H1 (cell line): ENCODE measurements around the gene RIN2. TPM values are rescaled to one million over a fixed set of nuclear protein-coding genes. Genes with fewer than 3 reads are reported as not detected.

Experiments used
- CEBPB ChIP-seq: IDR thresholded peaks from 2 replicates; pipeline ENCODE4 v1.6.1; 2012; ENCODE audit warnings: low read depth, low read length
- MAFK ChIP-seq: IDR thresholded peaks from 2 replicates; pipeline ENCODE4 v1.6.1; 2012; ENCODE audit warnings: low read depth, mild to moderate bottlenecking, improper control_type of control experiment, low read length
- POU5F1 ChIP-seq: IDR thresholded peaks from 2 replicates; pipeline ENCODE4 v1.6.1; 2011; ENCODE audit warnings: low read depth, mild to moderate bottlenecking, low read length, moderate library complexity
- RAD21 ChIP-seq, 2 experiments: IDR thresholded peaks in 1 of 2; conservative IDR thresholded peaks in 1 of 2; 2 replicates each; pipeline ENCODE4 v1.6.1; 2011; ENCODE audit warnings: low read depth in 2 of 2, low read length in 2 of 2, improper control_type of control experiment in 1 of 2, inconsistent platforms in 1 of 2, mild to moderate bottlenecking in 1 of 2, moderate library complexity in 1 of 2
- RFX5 ChIP-seq: IDR thresholded peaks from 2 replicates; pipeline ENCODE4 v1.6.1; 2011; ENCODE audit warnings: low read depth, low read length, improper control_type of control experiment, borderline replicate concordance
- SIRT6 ChIP-seq: IDR thresholded peaks from one replicate; pipeline ENCODE4 v1.7.1; 2012; ENCODE audit warnings: low read length, inconsistent platforms
- SP1 ChIP-seq: IDR thresholded peaks from 2 replicates; pipeline ENCODE4 v1.6.1; 2011; ENCODE audit warnings: low read depth, low read length
- YY1 ChIP-seq: IDR thresholded peaks from 2 replicates; pipeline ENCODE4 v1.6.1; 2011; ENCODE audit warnings: low read depth, mild to moderate bottlenecking, low read length
- polyA plus RNA-seq, 7 experiments: library from polyadenylated mRNA; depleted of rRNA in 3 of 7; stranded (reverse) in 5 of 7; unstranded in 2 of 7; fragments of >200 nt in 5 of 7; fragments of 200-250 nt in 2 of 7; gene quantifications; 1 replicate in 5 of 7; 2 replicates in 1 of 7; 4 replicates in 1 of 7; pipeline versions ENCODE4 v1.2.1 to v1.2.3, GENCODE V29; 2011 to 2013; ENCODE audit warnings: missing spikeins in 2 of 7, mixed read lengths in 2 of 7
- total RNA-seq: library from RNA; stranded (reverse); fragmentation: NEBNext Ultra II Directional; extraction: Animal tissue kit (Norgen Biotek cat#: 25700); gene quantifications from 2 replicates; pipeline ENCODE4 v1.2.1, GENCODE V29; 2021

Gene RIN2
- total and polyA plus RNA-seq, 2 of the 8 experiments (the other 6 are each of a cell fraction or from before 2014, with no cell fraction given) = 0.20 to 1.3 TPM

DNA sequence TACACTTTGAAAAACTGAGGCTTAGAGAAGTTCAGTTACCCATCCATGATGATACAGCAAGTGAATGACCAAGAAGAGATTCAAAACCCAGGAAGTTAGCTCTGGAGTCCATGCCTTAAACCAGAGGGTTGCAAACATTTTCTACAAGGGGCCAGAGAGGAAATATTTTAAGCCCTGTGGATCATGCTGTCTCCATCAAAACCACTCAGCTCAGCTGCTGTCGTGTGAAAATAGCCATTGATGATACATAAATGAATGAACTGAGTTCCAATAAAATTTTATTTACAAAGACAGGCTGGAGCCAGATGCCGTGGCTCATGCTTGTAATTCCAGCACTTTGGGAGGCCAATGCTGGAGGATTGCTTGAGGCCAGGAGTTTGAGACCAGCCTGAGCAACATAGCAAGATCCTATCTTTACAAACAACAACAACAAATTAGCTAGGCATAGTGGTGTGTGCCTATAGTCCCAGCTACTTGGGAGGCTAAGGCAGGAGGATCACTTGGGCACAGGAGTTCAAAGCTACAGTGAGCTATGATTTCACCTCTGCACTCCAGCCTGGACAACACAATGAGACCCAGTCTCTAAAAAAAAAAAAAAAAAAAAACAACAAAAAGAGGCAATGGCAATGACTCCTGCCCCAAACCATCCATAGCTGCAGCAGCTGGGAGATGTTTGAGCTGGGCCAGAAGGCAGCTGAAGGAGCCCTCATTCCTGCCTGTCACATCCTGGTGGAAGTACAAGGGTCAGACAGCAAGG, 44.1 kb upstream of the RIN2 start (continued):
- TF ChIP-seq SP1 = no peak
- TF ChIP-seq YY1 = no peak
- TF ChIP-seq RFX5 = no peak
- no peak for TF ChIP-seq CEBPB
- TF ChIP-seq SIRT6 = no peak
- no peak for TF ChIP-seq MAFK
- no peak for TF ChIP-seq POU5F1
- TF ChIP-seq RAD21 (IDR thresholded peaks at IDR 0.05 in 1 of 2, conservative IDR thresholded peaks at IDR 0.05 in 1 of 2; ENCODE audit: low read depth in 2 of 2, low read length in 2 of 2) = no peak
- TF ChIP-seq, all 59 proteins: peak for 0
